Left ventricle myocardium inferior (tissue), 1 donor: ENCODE data around the gene RIPK3. TPM values are rescaled to one million over a fixed set of nuclear protein-coding genes. Genes with fewer than 3 reads are reported as not detected.
A peak's percentile ranks its signal among the peaks of the same experiment; 100 is the strongest.

Experiments
- DNase-seq: peaks from one replicate; pipeline ENCODE4 v3.0.0-alpha.2; 2020
- H3K27ac ChIP-seq: fragments of 200-600 bp; replicated peaks from 2 replicates; pipeline ENCODE4 v1.8.0; 2021
- H3K27me3 ChIP-seq: fragments of 200-600 bp; 2 replicates; pipeline ENCODE4 v1.8.0; 2021; ENCODE audit warnings: low read depth
- H3K36me3 ChIP-seq: fragments of 200-600 bp; 2 replicates; pipeline ENCODE4 v1.8.0; 2021
- H3K4me1 ChIP-seq: fragments of 200-600 bp; 2 replicates; pipeline ENCODE4 v1.8.0; 2021
- H3K4me3 ChIP-seq: fragments of 200-600 bp; 2 replicates; pipeline ENCODE4 v1.8.0; 2021; ENCODE audit warnings: mild to moderate bottlenecking, moderate library complexity
- H3K9me3 ChIP-seq: fragments of 200-600 bp; replicated peaks from 2 replicates; pipeline ENCODE4 v1.8.0; 2021
- CTCF ChIP-seq: fragments of 200-600 bp; IDR thresholded peaks from 2 replicates; pipeline ENCODE4 v1.8.0; 2021; ENCODE audit warnings: antibody characterized with exemption, mild to moderate bottlenecking, borderline replicate concordance
- intact Hi-C: fragments of 100-400 bp; cut with micrococcal nuclease; formaldehyde crosslinking; loops from one replicate; pipeline ENCODE4 v1.11.0; 2022
- total RNA-seq: library from RNA; stranded (reverse); fragmentation: NEBNext Ultra II Directional; extraction: Animal tissue kit (Norgen Biotek cat#: 25700); gene quantifications from one replicate; pipeline ENCODE4 v1.2.1, GENCODE V29; 2021
- donor health status: DM: no; HTN: yes; CAD: no; lungs with severe emphysema.

RIPK3 gene
- total RNA-seq, 1 donor from 2014 or later = 3.6 TPM

DNA sequence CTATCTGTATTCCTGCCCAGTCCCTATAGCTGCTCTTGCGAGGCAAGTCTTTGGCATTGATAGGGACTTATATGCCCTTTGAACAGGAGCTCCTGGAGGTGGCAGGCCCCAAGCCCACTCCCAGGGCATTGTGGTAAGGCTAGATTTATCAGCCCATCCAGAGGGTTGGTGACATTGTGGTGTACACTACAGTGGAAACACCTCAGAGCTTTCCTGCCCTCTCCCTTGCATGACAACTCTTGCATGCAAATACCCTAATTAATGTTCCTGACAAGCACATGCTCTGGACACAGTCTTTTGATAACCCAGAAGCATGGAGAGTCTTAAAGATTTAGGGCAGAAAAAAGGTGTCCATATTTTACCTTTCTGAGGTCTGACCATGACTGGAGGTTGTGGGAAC lies 815 bp upstream of the RIPK3 start:
- TF ChIP-seq CTCF = no peak
- Histone ChIP-seq H3K9me3 (no peaks in the 10 kb centered on the region), H3K36me3 (no peaks in the 10 kb centered on the region), H3K4me1 (peaks cover 29% of the 10 kb centered on the region), H3K27ac (no peak overlapping the region), H3K27me3 (peaks cover 66% of the 10 kb centered on the region), H3K4me3 (no peak overlapping the region)
- DNase-seq = no peak
- intact Hi-C loops = no loop called here

DNA sequence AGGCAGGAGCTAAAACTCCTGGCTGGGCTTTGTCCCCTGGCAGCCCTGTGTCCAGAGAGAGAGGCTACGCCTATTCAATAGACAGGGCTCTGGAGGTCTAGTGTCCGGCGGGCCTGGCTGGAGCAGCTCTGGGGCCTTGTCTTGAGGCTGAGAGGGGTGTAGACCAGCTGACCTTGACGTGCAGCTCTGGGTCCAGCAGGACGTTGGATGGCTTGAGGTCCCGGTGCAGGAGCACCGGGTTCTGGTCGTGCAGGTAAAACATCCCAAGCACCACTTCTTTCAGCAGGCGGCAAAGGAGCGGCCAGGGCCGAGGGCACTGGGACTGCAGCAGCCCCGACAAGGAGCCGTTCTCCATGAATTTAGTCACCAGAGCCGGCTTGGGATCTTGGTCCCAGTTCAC lies 948 bp downstream of the RIPK3 start:
- Histone ChIP-seq H3K4me3 (peak overlapping the region; percentile 67), H3K4me1 (peaks cover 45% of the 10 kb centered on the region), H3K9me3 (no peaks in the 10 kb centered on the region), H3K27me3 (peaks cover 78% of the 10 kb centered on the region), H3K27ac (peak overlapping the region; percentile 70), H3K36me3 (no peaks in the 10 kb centered on the region)
- TF ChIP-seq CTCF = no peak
- no peak for DNase-seq
- intact Hi-C loops = no loop called here

GRCh38 chr14:24337824-24338175 lies 2.0 kb downstream of the RIPK3 start:
- TF ChIP-seq CTCF = no peak
- peaks cover 88% of the 10 kb centered on the region for H3K27me3 ChIP-seq

DNA sequence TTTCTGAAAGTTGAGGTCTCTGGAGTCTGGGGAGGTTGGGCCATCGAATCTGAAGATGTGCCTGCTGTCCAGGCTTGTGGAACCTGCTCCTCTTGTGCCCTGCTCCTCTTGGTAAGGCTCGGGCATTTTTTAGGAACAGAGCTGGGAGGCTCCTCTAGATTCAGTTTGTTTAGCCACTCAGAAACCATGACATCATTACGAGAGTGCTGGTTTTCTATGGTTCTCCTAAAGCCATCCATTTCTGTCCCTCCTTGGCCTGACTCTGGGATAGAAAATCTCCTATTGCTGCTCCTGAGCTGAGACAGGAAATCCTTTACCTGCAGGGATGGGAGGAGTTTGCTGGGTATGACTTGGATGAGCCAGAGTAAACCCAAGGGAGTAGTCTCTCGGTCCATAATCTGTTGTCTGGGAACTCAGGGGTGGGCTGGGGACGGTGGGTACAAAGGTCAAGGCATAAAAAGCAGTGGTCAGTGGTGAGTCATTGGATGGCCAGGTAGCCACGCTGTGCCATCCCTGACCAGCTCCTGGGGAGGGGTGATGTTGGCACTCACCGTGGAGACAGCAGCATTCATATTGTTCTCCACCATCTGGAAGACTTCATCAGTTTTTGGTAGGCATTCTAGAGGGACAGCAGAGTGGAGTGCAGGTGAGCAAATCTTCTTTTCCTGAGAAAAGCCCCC lies 2.5 kb downstream of the RIPK3 start:
- Histone ChIP-seq H3K27ac (no peak overlapping the region), H3K9me3 (no peaks in the 10 kb centered on the region), H3K27me3 (peaks cover 93% of the 10 kb centered on the region), H3K36me3 (no peaks in the 10 kb centered on the region), H3K4me3 (no peak overlapping the region), H3K4me1 (peaks cover 58% of the 10 kb centered on the region)
- no peak for TF ChIP-seq CTCF
- intact Hi-C loops = no loop called here
- DNase-seq = no peak

More at GRCh38 chr14:24337824-24338175, 2.0 kb downstream of the RIPK3 start:
- DNase-seq = no peak
- intact Hi-C loops = no loop called here
- Histone ChIP-seq H3K27ac (no peak overlapping the region), H3K4me3 (no peak overlapping the region), H3K4me1 (peaks cover 53% of the 10 kb centered on the region), H3K9me3 (no peaks in the 10 kb centered on the region), H3K36me3 (no peaks in the 10 kb centered on the region)

DNA sequence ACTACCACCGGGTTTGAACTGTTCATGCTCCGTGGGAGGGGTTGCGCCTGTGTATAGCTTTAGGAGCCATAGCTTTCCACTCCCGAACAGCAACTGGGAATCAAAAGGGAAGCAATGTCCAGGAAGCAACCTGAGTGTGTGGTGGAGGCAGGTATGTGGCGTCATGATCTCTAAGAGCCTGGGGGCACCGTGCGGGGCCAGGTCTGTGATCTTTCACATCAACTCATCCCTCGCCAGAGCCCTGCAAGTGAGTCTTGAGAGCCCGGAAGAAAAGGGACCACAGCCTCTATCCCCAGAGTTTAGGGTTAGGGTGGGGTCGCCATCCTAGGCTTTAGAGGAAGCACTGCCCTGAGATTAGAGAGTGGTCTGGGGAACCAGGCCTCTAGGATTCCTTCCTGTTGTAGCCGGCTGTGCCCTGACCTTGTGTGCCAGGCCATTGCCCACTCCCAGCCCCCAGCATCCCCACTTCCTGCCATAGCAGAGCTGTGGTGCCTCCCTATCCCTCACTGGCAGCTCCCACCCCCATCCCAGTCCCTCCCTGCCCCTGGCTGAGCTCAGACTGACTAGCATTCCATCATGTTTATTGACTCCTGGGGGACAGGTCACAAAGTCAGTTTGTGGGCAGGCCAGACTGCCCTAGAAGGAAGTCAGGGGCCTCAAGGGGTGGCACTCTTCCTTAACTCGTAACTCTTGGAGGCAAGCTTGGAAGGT lies 4.2 kb downstream of the RIPK3 start:
- Histone ChIP-seq H3K4me3 (peak overlapping the region; percentile 78), H3K36me3 (peaks cover 5% of the 10 kb centered on the region), H3K27me3 (peaks cover 81% of the 10 kb centered on the region), H3K4me1 (peaks cover 65% of the 10 kb centered on the region), H3K27ac (peak overlapping the region; percentile 95), H3K9me3 (no peaks in the 10 kb centered on the region)
- DNase-seq = no peak
- intact Hi-C loops = no loop called here
- no peak for TF ChIP-seq CTCF
